Measurements from ENCODE around the gene PSD2. TPM values are rescaled to one million over a fixed set of nuclear protein-coding genes. Genes with fewer than 3 reads are reported as not detected.

The PSD2 gene
- total and polyA plus RNA-seq, 4 donors = 0.05 TPM; not detected in 3

- no peaks in the 10 kb centered on the region for H3K9me3 ChIP-seq (ENCODE audit: control insufficient read depth in 4 of 4, low read length in 3 of 4)
- H3K4me1 ChIP-seq (ENCODE audit: control insufficient read depth in 4 of 4, insufficient read depth in 4 of 4, low read length in 3 of 4) = no peaks in the 10 kb centered on the region
- no peak overlapping the region for H3K9ac ChIP-seq (ENCODE audit: low read depth in 1 of 2, low read length in 2 of 2)
- DNase-seq (ENCODE audit: low spot score) = no peak
- peaks cover 0 to 6% (median 3%) of the 10 kb centered on the region in 4 donors for H3K27me3 ChIP-seq (ENCODE audit: control insufficient read depth in 4 of 4, insufficient read depth in 4 of 4, low read length in 3 of 4)
- no peak overlapping the region for H3K27ac ChIP-seq (ENCODE audit: low read depth in 1 of 2, low read length in 2 of 2)
- TF ChIP-seq NR2F2 (IDR thresholded peaks at IDR 0.05) (no peak), GABPA (IDR thresholded peaks at IDR 0.05 in 1 of 2, conservative IDR thresholded peaks at IDR 0.05 in 1 of 2) (no peak)
- WGBS = 84% methylated on average over 36 of the region's 36 CpGs
- no peaks in the 10 kb centered on the region for H3K36me3 ChIP-seq (ENCODE audit: control insufficient read depth in 4 of 4, insufficient read depth in 3 of 4, low read depth in 1 of 4, low read length in 3 of 4)
- no peak overlapping the region for H3K4me3 ChIP-seq (ENCODE audit: low read depth in 1 of 3, low read length in 3 of 3)
Measured at GRCh38 chr5:139759219-139759721, 36.3 kb upstream of the PSD2 start.

- WGBS = 72% methylated on average over 6 of the region's 6 CpGs
- peaks cover 0 to 2% (median 0%) of the 10 kb centered on the region in 4 donors for H3K4me1 ChIP-seq (ENCODE audit: control insufficient read depth in 4 of 4, insufficient read depth in 4 of 4, low read length in 3 of 4)
- no peak overlapping the region for H3K9ac ChIP-seq (ENCODE audit: low read depth in 1 of 2, low read length in 2 of 2)
- no peak overlapping the region for H3K27ac ChIP-seq (ENCODE audit: low read depth in 1 of 2, low read length in 2 of 2)
- H3K9me3 ChIP-seq (ENCODE audit: control insufficient read depth in 4 of 4, low read length in 3 of 4) = no peaks in the 10 kb centered on the region
- DNase-seq (ENCODE audit: low spot score) = no peak
- H3K27me3 ChIP-seq (ENCODE audit: control insufficient read depth in 4 of 4, insufficient read depth in 4 of 4, low read length in 3 of 4) = peaks cover 0 to 4% (median 2%) of the 10 kb centered on the region in 4 donors
- no peaks in the 10 kb centered on the region for H3K36me3 ChIP-seq (ENCODE audit: control insufficient read depth in 4 of 4, insufficient read depth in 3 of 4, low read depth in 1 of 4, low read length in 3 of 4)
- no peak overlapping the region for H3K4me3 ChIP-seq (ENCODE audit: low read depth in 1 of 3, low read length in 3 of 3)
- no peak for TF ChIP-seq HNF4G (IDR thresholded peaks at IDR 0.05)
- TF ChIP-seq SP1 (IDR thresholded peaks at IDR 0.05) = no peak
- no peak for TF ChIP-seq NR2F2 (IDR thresholded peaks at IDR 0.05)
- no peak for TF ChIP-seq CTCF (IDR thresholded peaks at IDR 0.05; ENCODE audit: low read depth, low read length, missing input control)
- no peak for TF ChIP-seq RXRA (IDR thresholded peaks at IDR 0.05)
- no peak for TF ChIP-seq ZBTB33 (IDR thresholded peaks at IDR 0.05)
- no peak for TF ChIP-seq TAF1 (conservative IDR thresholded peaks at IDR 0.05)
Measured at GRCh38 chr5:139760066-139761056, 35.2 kb upstream of the PSD2 start.

GRCh38 chr5:139761057-139761450 is 34.6 kb upstream of the PSD2 start:
- H3K9me3 ChIP-seq (ENCODE audit: control insufficient read depth in 4 of 4, low read length in 3 of 4) = no peaks in the 10 kb centered on the region
- no peak for DNase-seq (ENCODE audit: low spot score)
- H3K4me1 ChIP-seq (ENCODE audit: control insufficient read depth in 4 of 4, insufficient read depth in 4 of 4, low read length in 3 of 4) = peaks cover 0 to 5% (median under 1%) of the 10 kb centered on the region in 4 donors
- 98% methylated on average over 3 of the region's 3 CpGs for WGBS
- peaks cover 0 to 4% (median 0%) of the 10 kb centered on the region in 4 donors for H3K27me3 ChIP-seq (ENCODE audit: control insufficient read depth in 4 of 4, insufficient read depth in 4 of 4, low read length in 3 of 4)
- no peak overlapping the region for H3K9ac ChIP-seq (ENCODE audit: low read depth in 1 of 2, low read length in 2 of 2)
- no peak for TF ChIP-seq JUND (IDR thresholded peaks at IDR 0.05)
- TF ChIP-seq GABPA (IDR thresholded peaks at IDR 0.05 in 1 of 2, conservative IDR thresholded peaks at IDR 0.05 in 1 of 2) = no peak
- TF ChIP-seq HNF4A (conservative IDR thresholded peaks at IDR 0.05) = no peak
- no peak for TF ChIP-seq REST (IDR thresholded peaks at IDR 0.05)
- no peak for TF ChIP-seq TAF1 (conservative IDR thresholded peaks at IDR 0.05)
- H3K36me3 ChIP-seq (ENCODE audit: control insufficient read depth in 4 of 4, insufficient read depth in 3 of 4, low read depth in 1 of 4, low read length in 3 of 4) = no peaks in the 10 kb centered on the region
- H3K4me3 ChIP-seq (ENCODE audit: low read depth in 1 of 3, low read length in 3 of 3) = no peak overlapping the region
- no peak overlapping the region for H3K27ac ChIP-seq (ENCODE audit: low read depth in 1 of 2, low read length in 2 of 2)
